DND-41 (cell line): Measurements from ENCODE around the gene HOXA13.

Source experiments
- CTCF ChIP-seq: IDR thresholded peaks from 2 replicates; pipeline ENCODE4 v1.5.1; 2012; ENCODE audit warnings: borderline replicate concordance, low read length, moderate library complexity, mild to moderate bottlenecking; ENCODE audit not compliant: poor library complexity, severe bottlenecking; ENCODE audit errors: extremely low read depth
- EZH2 ChIP-seq: IDR thresholded peaks from 3 replicates; pipeline ENCODE4 v1.6.1; 2012; ENCODE audit warnings: borderline replicate concordance, low read depth, mild to moderate bottlenecking, moderate library complexity, low read length, inconsistent platforms; ENCODE audit not compliant: severe bottlenecking

GRCh38 chr7:27181795-27182275, 18.1 kb downstream of the HOXA13 start:
- TF ChIP-seq CTCF (no peak), EZH2 (no peak)
